SK-N-SH (cell line): ENCODE measurements around the gene COPZ1.

Source experiments
- ELF1 ChIP-seq: IDR thresholded peaks from 2 replicates; pipeline ENCODE4 v1.4.0; 2012
- EP300 ChIP-seq, 2 experiments: IDR thresholded peaks; 2 replicates each; pipeline versions ENCODE4 v1.4.0 to v1.6.1; 2012; ENCODE audit warnings: borderline replicate concordance in 1 of 2, low read depth in 1 of 2, low read length in 1 of 2
- POLR2AphosphoS5 ChIP-seq: IDR thresholded peaks from 2 replicates; pipeline ENCODE4 v1.6.1; 2012; ENCODE audit warnings: low read depth, low read length
- SMC3 ChIP-seq: IDR thresholded peaks from 2 replicates; pipeline ENCODE4 v1.6.1; 2012; ENCODE audit warnings: low read depth, low read length, improper control_type of control experiment
- TF ChIP-seq, protein P1 (sequence below): fragments of 200-600 bp; sonication (generic); IDR thresholded peaks from 2 replicates; pipeline ENCODE4 v1.6.1; 2017; ENCODE audit warnings: antibody characterized with exemption, mild to moderate bottlenecking, moderate library complexity

DNA sequence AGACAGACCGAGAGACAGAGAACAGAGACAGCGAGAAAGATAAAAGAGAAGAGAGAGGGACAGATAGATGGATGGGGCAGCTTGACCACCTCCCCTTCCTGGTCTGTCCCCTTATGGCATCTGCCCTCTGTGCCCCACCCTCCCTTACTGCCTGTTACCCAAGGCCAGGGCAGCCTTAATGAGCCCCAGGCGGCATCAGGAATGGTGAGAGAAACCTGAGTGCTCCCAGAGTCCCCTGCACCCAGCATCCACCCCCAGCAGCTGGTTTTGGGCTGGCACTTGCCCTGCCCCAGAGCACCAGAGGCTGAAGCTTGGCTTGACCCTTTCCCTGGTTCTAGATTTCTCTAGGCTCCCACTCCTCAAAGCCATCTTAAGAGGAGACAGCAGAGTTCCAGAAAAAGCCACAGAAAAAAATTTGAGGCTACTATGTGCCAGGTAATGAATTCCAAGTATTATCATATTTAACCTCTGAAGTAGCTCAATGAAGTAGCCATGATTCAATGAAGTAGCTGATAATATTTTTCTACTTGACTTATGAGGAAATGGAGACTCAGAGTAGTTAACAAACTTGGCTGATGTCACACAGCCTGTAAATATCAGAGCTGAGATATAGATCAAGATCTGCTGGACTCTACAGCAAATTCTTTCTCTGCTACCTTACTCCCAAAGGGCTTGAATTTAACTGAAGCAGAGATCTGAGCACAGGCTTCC is 61.6 kb downstream of the COPZ1 start:
- TF ChIP-seq, protein P1, sequence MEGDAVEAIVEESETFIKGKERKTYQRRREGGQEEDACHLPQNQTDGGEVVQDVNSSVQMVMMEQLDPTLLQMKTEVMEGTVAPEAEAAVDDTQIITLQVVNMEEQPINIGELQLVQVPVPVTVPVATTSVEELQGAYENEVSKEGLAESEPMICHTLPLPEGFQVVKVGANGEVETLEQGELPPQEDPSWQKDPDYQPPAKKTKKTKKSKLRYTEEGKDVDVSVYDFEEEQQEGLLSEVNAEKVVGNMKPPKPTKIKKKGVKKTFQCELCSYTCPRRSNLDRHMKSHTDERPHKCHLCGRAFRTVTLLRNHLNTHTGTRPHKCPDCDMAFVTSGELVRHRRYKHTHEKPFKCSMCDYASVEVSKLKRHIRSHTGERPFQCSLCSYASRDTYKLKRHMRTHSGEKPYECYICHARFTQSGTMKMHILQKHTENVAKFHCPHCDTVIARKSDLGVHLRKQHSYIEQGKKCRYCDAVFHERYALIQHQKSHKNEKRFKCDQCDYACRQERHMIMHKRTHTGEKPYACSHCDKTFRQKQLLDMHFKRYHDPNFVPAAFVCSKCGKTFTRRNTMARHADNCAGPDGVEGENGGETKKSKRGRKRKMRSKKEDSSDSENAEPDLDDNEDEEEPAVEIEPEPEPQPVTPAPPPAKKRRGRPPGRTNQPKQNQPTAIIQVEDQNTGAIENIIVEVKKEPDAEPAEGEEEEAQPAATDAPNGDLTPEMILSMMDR, result no peak
- TF ChIP-seq POLR2AphosphoS5, result no peak
- no peak for TF ChIP-seq EP300 (IDR thresholded peaks at IDR 0.05; ENCODE audit: borderline replicate concordance in 1 of 2, low read depth in 1 of 2, low read length in 1 of 2)
- TF ChIP-seq ELF1, result no peak
- no peak for TF ChIP-seq SMC3
